HEK293 (cell line): Measurements from ENCODE around the gene BTBD9.

ENCODE experiments used
- ZBTB1 ChIP-seq: fragments of 450-650 bp; formaldehyde crosslinking; IDR thresholded peaks from 2 replicates; pipeline ENCODE4 v1.5.1; 2016; ENCODE audit warnings: missing biosample characterization, missing genetic modification characterization
- ZNF169 ChIP-seq: fragments of 450-650 bp; formaldehyde crosslinking; IDR thresholded peaks from 2 replicates; pipeline ENCODE4 v1.5.1; 2016; ENCODE audit warnings: missing biosample characterization, missing genetic modification characterization
- ZNF302 ChIP-seq: fragments of 450-650 bp; formaldehyde crosslinking; IDR thresholded peaks from 2 replicates; pipeline ENCODE4 v1.5.1; 2016; ENCODE audit warnings: missing biosample characterization, missing genetic modification characterization, low read depth
- ZNF433 ChIP-seq: fragments of 450-650 bp; formaldehyde crosslinking; IDR thresholded peaks from 2 replicates; pipeline ENCODE4 v1.5.1; 2016; ENCODE audit warnings: missing biosample characterization, missing genetic modification characterization, low read depth
- ZNF658 ChIP-seq: fragments of 450-650 bp; formaldehyde crosslinking; IDR thresholded peaks from 2 replicates; pipeline ENCODE4; 2016; ENCODE audit warnings: missing biosample characterization, missing genetic modification characterization
- ZNF76 ChIP-seq: fragments of 450-650 bp; formaldehyde crosslinking; IDR thresholded peaks from 2 replicates; pipeline ENCODE4; 2016; ENCODE audit warnings: low read depth, missing biosample characterization, missing genetic modification characterization, borderline replicate concordance
- ZNF777 ChIP-seq: fragments of 450-650 bp; formaldehyde crosslinking; IDR thresholded peaks from 2 replicates; pipeline ENCODE4 v1.5.1; 2017; ENCODE audit warnings: missing biosample characterization, missing genetic modification characterization, borderline replicate concordance
- TF ChIP-seq, protein P1 (sequence below): fragments of 450-650 bp; formaldehyde crosslinking; IDR thresholded peaks from 2 replicates; pipeline ENCODE4 v1.5.1; 2016; ENCODE audit warnings: missing biosample characterization, missing genetic modification characterization
- TF ChIP-seq, protein P2 (sequence below): fragments of 450-650 bp; formaldehyde crosslinking; IDR thresholded peaks from 2 replicates; pipeline ENCODE4 v1.5.1; 2016; ENCODE audit warnings: missing biosample characterization, missing genetic modification characterization

DNA sequence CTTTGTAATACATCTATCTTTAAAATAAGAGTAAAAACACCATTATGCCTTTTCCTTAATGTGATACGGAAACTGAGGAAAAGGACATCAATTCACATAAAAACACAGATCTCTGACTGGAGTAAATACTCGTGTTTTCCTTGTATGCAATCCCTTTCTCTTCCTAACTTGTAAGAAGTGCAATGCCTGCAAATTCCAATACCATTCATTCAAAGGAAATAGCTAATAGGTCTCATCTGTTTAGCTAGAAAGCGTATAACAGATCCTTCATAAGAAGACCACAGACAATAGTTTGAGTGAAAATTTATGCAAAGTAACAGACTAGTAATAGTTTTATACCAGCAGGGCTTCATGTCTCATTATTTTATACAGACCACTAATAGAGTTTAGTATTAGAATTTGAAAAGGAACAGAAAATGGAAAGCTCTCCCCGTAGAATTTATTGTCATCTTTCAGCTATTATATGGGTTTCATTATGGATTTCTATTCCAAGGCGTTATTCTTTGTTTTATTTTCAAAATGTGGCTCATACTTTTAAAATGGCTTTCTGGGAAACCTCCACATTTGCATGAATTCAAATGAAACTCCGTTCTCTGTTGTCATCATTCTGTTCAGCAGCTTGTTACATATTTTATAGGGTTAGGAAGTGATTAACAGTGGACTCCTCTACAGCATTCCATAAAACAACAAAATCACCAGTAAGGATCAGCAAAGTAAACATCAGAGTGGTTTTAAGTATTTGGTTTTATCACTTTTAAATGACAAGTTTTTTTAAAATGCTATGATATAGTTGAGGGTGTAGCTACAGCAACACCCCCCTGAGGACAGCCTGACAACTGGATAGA is 186.7 kb downstream of the BTBD9 start:
- TF ChIP-seq, protein P1, sequence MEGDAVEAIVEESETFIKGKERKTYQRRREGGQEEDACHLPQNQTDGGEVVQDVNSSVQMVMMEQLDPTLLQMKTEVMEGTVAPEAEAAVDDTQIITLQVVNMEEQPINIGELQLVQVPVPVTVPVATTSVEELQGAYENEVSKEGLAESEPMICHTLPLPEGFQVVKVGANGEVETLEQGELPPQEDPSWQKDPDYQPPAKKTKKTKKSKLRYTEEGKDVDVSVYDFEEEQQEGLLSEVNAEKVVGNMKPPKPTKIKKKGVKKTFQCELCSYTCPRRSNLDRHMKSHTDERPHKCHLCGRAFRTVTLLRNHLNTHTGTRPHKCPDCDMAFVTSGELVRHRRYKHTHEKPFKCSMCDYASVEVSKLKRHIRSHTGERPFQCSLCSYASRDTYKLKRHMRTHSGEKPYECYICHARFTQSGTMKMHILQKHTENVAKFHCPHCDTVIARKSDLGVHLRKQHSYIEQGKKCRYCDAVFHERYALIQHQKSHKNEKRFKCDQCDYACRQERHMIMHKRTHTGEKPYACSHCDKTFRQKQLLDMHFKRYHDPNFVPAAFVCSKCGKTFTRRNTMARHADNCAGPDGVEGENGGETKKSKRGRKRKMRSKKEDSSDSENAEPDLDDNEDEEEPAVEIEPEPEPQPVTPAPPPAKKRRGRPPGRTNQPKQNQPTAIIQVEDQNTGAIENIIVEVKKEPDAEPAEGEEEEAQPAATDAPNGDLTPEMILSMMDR (tag by site-specific recombination), result no peak
- no peak for TF ChIP-seq ZNF302 (tag by site-specific recombination)
- TF ChIP-seq ZNF169 (tag by site-specific recombination), result no peak
- TF ChIP-seq, protein P2, sequence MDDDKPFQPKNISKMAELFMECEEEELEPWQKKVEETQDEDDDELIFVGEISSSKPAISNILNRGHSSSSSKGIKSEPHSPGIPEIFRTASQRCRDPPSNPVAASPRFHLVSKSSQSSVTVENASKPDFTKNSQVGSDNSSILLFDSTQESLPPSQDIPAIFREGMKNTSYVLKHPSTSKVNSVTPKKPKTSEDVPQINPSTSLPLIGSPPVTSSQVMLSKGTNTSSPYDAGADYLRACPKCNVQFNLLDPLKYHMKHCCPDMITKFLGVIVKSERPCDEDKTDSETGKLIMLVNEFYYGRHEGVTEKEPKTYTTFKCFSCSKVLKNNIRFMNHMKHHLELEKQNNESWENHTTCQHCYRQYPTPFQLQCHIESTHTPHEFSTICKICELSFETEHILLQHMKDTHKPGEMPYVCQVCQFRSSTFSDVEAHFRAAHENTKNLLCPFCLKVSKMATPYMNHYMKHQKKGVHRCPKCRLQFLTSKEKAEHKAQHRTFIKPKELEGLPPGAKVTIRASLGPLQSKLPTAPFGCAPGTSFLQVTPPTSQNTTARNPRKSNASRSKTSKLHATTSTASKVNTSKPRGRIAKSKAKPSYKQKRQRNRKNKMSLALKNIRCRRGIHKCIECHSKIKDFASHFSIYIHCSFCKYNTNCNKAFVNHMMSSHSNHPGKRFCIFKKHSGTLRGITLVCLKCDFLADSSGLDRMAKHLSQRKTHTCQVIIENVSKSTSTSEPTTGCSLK (tag by site-specific recombination), result no peak
- no peak for TF ChIP-seq ZNF76 (tag by site-specific recombination)
- TF ChIP-seq ZNF658 (tag by site-specific recombination), result no peak
- no peak for TF ChIP-seq ZNF777
- no peak for TF ChIP-seq ZBTB1 (tag by site-specific recombination)
- TF ChIP-seq ZNF433 (tag by site-specific recombination), result no peak
